Neutrophil (primary cell): ENCODE measurements around the gene MRAP.

Source experiments
- H3K27ac ChIP-seq: fragments of 200-600 bp; sonication (generic); 2 replicates; pipeline ENCODE4 v1.5.1; 2016; ENCODE audit warnings: mild to moderate bottlenecking, moderate library complexity
- H3K27me3 ChIP-seq: fragments of 200-600 bp; sonication (generic); 2 replicates; pipeline ENCODE4 v1.6.0; 2016; ENCODE audit warnings: mild to moderate bottlenecking
- H3K36me3 ChIP-seq: fragments of 200-600 bp; sonication (generic); 2 replicates; pipeline ENCODE4 v1.5.1; 2017
- H3K4me1 ChIP-seq, 2 experiments: fragments of 200-600 bp in 1 of 2; sonication (generic) in 1 of 2; 1 replicate in 1 of 2; 2 replicates in 1 of 2; pipeline versions ENCODE4 v1.5.1 to v1.6.1; 2013 to 2016; ENCODE audit warnings: low read depth in 1 of 2, low read length in 1 of 2, mild to moderate bottlenecking in 1 of 2, moderate library complexity in 1 of 2; ENCODE audit not compliant: control insufficient read depth in 1 of 2, insufficient read depth in 1 of 2
- H3K4me3 ChIP-seq, 2 experiments: fragments of 200-600 bp in 1 of 2; sonication (generic) in 1 of 2; 1 replicate in 1 of 2; 2 replicates in 1 of 2; pipeline ENCODE4 v1.5.1; 2013 to 2016; ENCODE audit warnings: low read depth in 1 of 2, low read length in 1 of 2, mild to moderate bottlenecking in 1 of 2, moderate library complexity in 1 of 2
- H3K9me3 ChIP-seq: fragments of 200-600 bp; sonication (generic); 2 replicates; pipeline ENCODE4 v1.5.1; 2016
- TF ChIP-seq, protein P1 (sequence below): fragments of 200-600 bp; sonication (generic); IDR thresholded peaks from 2 replicates; pipeline ENCODE4 v1.5.1; 2016; ENCODE audit warnings: antibody characterized with exemption

MRAP gene

DNA sequence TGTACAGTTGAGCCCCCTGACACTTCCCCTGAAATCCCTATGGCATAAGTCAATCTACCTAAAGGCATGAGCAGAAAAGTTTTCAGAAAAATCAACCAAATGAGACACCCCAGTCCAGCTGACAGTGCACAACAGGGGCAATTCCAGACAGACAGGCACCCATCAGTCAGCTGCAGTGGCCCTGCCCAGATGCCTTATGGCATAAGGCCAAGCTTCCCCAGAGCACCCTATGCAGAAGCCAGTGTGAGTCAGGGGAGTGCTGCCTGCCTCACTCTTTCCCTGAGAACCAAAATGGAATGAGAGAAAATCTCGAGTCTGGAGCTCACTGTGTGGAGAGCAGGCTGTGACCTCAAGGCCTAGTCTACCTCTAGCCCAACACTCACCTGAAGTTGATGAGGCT, 38.1 kb downstream of the MRAP start:
- H3K4me3 ChIP-seq, result no peak overlapping the region
- H3K9me3 ChIP-seq, result no peaks in the 10 kb centered on the region
- no peak overlapping the region for H3K27ac ChIP-seq
- TF ChIP-seq, protein P1, sequence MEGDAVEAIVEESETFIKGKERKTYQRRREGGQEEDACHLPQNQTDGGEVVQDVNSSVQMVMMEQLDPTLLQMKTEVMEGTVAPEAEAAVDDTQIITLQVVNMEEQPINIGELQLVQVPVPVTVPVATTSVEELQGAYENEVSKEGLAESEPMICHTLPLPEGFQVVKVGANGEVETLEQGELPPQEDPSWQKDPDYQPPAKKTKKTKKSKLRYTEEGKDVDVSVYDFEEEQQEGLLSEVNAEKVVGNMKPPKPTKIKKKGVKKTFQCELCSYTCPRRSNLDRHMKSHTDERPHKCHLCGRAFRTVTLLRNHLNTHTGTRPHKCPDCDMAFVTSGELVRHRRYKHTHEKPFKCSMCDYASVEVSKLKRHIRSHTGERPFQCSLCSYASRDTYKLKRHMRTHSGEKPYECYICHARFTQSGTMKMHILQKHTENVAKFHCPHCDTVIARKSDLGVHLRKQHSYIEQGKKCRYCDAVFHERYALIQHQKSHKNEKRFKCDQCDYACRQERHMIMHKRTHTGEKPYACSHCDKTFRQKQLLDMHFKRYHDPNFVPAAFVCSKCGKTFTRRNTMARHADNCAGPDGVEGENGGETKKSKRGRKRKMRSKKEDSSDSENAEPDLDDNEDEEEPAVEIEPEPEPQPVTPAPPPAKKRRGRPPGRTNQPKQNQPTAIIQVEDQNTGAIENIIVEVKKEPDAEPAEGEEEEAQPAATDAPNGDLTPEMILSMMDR, result no peak
- H3K27me3 ChIP-seq, result no peaks in the 10 kb centered on the region
- H3K36me3 ChIP-seq, result peaks cover 5% of the 10 kb centered on the region
- H3K4me1 ChIP-seq, result no peaks in the 10 kb centered on the region

DNA sequence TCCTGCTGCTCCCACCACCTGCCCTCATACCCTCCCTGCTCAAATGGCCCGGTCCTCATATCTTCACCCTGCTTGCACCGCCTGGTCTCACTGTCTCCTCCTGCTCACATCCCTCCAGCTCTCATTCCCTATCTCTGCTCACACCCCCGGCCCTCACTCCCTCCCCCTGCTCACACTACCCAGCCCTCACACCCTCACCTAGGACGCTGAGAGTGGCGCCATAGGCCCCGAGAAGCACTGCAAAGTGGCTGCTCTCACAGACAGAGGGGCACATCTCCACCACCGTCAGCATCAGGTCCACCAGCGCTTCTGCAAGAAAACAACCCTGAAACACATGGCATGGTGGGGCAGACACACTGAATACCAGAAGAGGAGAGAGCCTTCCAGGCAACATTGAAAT, 38.6 kb downstream of the MRAP start:
- TF ChIP-seq, protein P1, result no peak
- no peaks in the 10 kb centered on the region for H3K27me3 ChIP-seq
- peaks cover 5% of the 10 kb centered on the region for H3K36me3 ChIP-seq
- H3K9me3 ChIP-seq, result no peaks in the 10 kb centered on the region
- no peaks in the 10 kb centered on the region for H3K4me1 ChIP-seq
- H3K4me3 ChIP-seq, result no peak overlapping the region
- no peak overlapping the region for H3K27ac ChIP-seq

DNA sequence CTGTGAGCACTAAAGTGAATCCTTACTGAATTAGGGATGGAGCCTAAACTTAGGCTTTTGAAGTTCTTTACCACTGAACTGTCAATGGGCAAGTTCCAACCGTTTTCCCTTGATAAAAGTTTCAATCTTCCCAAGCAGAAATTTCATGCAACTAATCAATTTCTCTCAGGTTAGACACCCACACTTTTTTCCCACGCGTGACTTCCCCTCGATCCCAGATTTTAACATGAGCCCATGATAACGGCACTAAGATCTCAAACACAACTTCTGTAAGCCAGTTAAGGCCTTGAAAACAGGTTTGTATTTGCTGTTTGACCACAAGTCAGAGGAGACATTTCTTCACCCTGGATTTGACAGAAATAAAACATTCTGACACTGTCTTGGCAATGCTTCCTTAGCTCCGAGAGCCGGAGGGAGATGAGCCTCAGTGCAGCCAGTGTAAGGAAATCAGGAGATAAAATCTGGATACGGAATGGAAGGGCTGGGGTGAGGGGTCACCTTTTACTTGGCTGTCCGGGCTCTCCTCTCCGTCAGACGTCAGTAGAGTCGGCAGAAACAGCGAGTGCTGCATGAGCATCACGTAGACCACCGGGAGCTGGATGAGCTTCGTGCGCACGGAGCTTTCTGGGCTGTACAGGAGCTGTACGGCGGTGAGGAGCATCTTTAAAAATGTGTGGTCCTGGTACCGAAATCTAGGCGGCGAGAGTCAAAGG, 39.7 kb downstream of the MRAP start:
- Histone ChIP-seq H3K36me3 (peaks cover 7% of the 10 kb centered on the region), H3K4me1 (no peaks in the 10 kb centered on the region)

DNA sequence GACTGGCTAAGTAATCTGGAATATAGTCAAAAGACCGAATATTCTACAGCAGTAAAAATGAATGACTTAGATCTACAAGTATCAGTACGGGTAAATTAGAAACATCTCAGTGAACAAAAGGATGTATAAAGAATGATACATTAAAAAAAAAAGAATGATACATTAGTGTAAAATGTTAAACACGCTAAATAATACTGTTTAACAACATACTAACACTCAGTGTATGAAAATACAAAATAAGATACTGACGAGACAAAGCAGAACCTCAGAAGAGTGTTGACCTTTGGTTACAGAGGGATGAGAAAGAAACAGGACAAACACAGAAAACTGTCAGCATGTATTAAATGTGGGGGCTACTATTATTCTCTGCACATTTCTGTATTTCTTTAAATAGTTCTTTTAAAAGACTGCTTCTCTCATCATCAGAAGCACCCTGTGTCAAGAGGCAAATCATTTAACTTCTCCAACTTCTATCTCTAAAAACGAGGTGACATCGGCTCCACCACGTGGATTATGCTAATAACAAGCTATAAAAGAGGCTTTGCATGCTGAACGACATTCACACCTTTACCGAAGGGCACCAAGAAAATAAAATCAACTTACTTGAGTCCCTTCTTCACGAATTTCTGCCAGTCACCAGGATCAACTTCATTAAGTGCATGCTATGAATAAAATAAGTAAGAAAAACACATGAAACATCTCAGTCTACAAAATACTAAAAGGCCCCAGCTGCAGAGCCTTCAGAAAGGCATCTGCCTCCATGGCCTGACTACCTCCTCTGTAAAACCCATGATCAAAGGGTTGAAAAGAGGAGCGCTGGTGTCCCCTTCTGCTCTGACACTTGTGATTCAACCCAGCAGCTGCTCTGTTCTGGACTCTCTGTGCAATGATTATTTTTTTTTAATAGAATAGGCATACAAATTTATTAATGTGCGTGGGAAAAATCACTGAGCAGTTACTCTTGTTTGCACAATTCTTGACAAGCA, 42.5 kb downstream of the MRAP start:
- H3K36me3 ChIP-seq, result peaks cover 8% of the 10 kb centered on the region
- TF ChIP-seq, protein P1, result no peak

More for the DNA sequence above, 39.7 kb downstream of the MRAP start:
- Histone ChIP-seq H3K27ac (no peak overlapping the region), H3K9me3 (no peaks in the 10 kb centered on the region), H3K27me3 (no peaks in the 10 kb centered on the region), H3K4me3 (no peak overlapping the region)
- TF ChIP-seq, protein P1, result no peak

DNA sequence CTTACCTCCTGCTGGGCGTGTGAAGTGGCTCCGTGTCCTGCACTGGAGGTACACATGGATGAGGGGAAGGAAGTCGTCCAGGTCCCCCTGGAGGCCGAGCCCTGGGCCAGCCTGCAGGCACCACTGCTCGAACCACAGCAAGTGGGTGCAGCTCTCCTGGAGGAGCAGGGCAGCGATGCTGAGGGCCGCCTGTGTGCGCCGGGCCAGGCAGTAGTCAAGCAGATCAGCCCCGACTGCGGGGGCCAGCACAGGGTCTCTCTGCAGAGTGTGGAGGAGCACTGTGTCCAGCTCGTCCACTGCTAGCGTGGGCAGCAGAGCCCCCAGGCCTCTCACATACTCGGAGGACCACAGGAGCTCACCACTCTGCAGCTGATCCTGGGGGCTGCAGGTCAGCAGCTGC, 48.3 kb downstream of the MRAP start:
- no peaks in the 10 kb centered on the region for H3K27me3 ChIP-seq
- TF ChIP-seq, protein P1, result no peak
- no peak overlapping the region for H3K27ac ChIP-seq
- H3K36me3 ChIP-seq, result peaks cover 55% of the 10 kb centered on the region
- H3K9me3 ChIP-seq, result no peaks in the 10 kb centered on the region
- H3K4me3 ChIP-seq, result no peak overlapping the region
- H3K4me1 ChIP-seq, result no peaks in the 10 kb centered on the region

More for the DNA sequence above, 42.5 kb downstream of the MRAP start:
- Histone ChIP-seq H3K4me1 (no peaks in the 10 kb centered on the region), H3K27ac (no peak overlapping the region), H3K27me3 (no peaks in the 10 kb centered on the region), H3K4me3 (no peak overlapping the region), H3K9me3 (no peaks in the 10 kb centered on the region)
